Eye (tissue), 1 donor: ENCODE results near the gene NTN5.

Experiments used
- DNase-seq: peaks from one replicate; pipeline ENCODE4 v3.0.0-alpha.2; 2015

NTN5 gene

GRCh38 chr19:48613024-48613851 is 59.6 kb downstream of the NTN5 start:
- no peak for DNase-seq

GRCh38 chr19:48611872-48612271 is 60.9 kb downstream of the NTN5 start:
- DNase-seq = no peak
